ENCODE data around the gene UPF1.

The UPF1 gene

GRCh38 chr19:18831524-18832305, at the start of gene UPF1:
Gene UPF1, plus strand, starts transcription at chr19:18831959. Its CDS starts 251 bp downstream, at chr19:18832210.
- DNase-seq: peak; percentile 98

- no peak for DNase-seq
These were observed 49.1 kb upstream of the UPF1 start for GRCh38 chr19:18782559-18783225.

- no peak for DNase-seq
These were observed 47.6 kb upstream of the UPF1 start for GRCh38 chr19:18783958-18784785.

GRCh38 chr19:18784786-18785120, 47.0 kb upstream of the UPF1 start:
- no peak for DNase-seq

- peak; percentile 87 for DNase-seq
These were observed 46.3 kb upstream of the UPF1 start for GRCh38 chr19:18785179-18786124.

- DNase-seq: no peak
These were observed 43.0 kb upstream of the UPF1 start for GRCh38 chr19:18788529-18789421.

- DNase-seq: no peak
These were observed 42.3 kb upstream of the UPF1 start for GRCh38 chr19:18789422-18789869.

- peak; percentile 59 for DNase-seq
These were observed 41.7 kb upstream of the UPF1 start for GRCh38 chr19:18789883-18790565.

- DNase-seq: no peak
These were observed 41.0 kb upstream of the UPF1 start, which contains the start of gene COMP for GRCh38 chr19:18790566-18791314. Gene COMP, minus strand, starts transcription at chr19:18791305. Its CDS starts 36 bp downstream, at chr19:18791269.

- DNase-seq: no peak
These were observed 40.5 kb upstream of the UPF1 start for GRCh38 chr19:18791315-18791678.

- no peak for DNase-seq
These were observed 39.1 kb upstream of the UPF1 start for GRCh38 chr19:18792661-18793060.

GRCh38 chr19:18793144-18794028, 38.4 kb upstream of the UPF1 start:
- DNase-seq: no peak

- DNase-seq: no peak
These were observed 37.8 kb upstream of the UPF1 start for GRCh38 chr19:18794029-18794313.

GRCh38 chr19:18794692-18795091, 37.1 kb upstream of the UPF1 start:
- DNase-seq: no peak

GRCh38 chr19:18795540-18795939, 36.2 kb upstream of the UPF1 start:
- no peak for DNase-seq

- DNase-seq: no peak
These were observed 35.5 kb upstream of the UPF1 start for GRCh38 chr19:18796239-18796638.

GRCh38 chr19:18798384-18799352, 33.1 kb upstream of the UPF1 start:
- no peak for DNase-seq
